Neural progenitor cell (in vitro differentiated cells): ENCODE results near the gene AFMID. TPM values are rescaled to one million over a fixed set of nuclear protein-coding genes. Genes with fewer than 3 reads are reported as not detected.
"Not testable (repeated sequence)": the region's sequence is repeated elsewhere in the genome, so short reads cannot be mapped to it uniquely, and the experiment has no call there.

ENCODE experiments used
- DNase-seq: peaks from one replicate; pipeline ENCODE4 v3.0.0-alpha.2; 2016; ENCODE audit warnings: low spot score
- H2AFZ ChIP-seq: fragments of 200-600 bp; sonication (generic); replicated peaks from 2 replicates; pipeline ENCODE4 v1.6.1; 2016; ENCODE audit warnings: antibody characterized with exemption
- H3F3A ChIP-seq: fragments of 200-600 bp; sonication (generic); 2 replicates; pipeline ENCODE4 v1.6.1; 2016; ENCODE audit warnings: antibody characterized with exemption, low read depth
- H3K27ac ChIP-seq: fragments of 200-600 bp; sonication (generic); 2 replicates; pipeline ENCODE4 v1.5.1; 2016; ENCODE audit warnings: mild to moderate bottlenecking
- H3K27me3 ChIP-seq: fragments of 200-600 bp; sonication (generic); 2 replicates; pipeline ENCODE4 v1.6.1; 2016; ENCODE audit warnings: mild to moderate bottlenecking, moderate library complexity
- H3K36me3 ChIP-seq: fragments of 200-600 bp; sonication (generic); 2 replicates; pipeline ENCODE4 v1.5.1; 2016
- H3K4me1 ChIP-seq: fragments of 200-600 bp; sonication (generic); 2 replicates; pipeline ENCODE4 v1.6.1; 2016; ENCODE audit warnings: mixed run types
- H3K4me2 ChIP-seq: fragments of 200-600 bp; sonication (generic); 2 replicates; pipeline ENCODE4 v1.6.1; 2016
- H3K4me3 ChIP-seq: fragments of 200-600 bp; sonication (generic); 2 replicates; pipeline ENCODE4 v1.5.1; 2016
- H3K79me2 ChIP-seq: fragments of 200-600 bp; sonication (generic); 2 replicates; pipeline ENCODE4 v1.6.1; 2016; ENCODE audit warnings: low read depth
- H3K9ac ChIP-seq: fragments of 200-600 bp; sonication (generic); 2 replicates; pipeline ENCODE4 v1.6.1; 2016
- H3K9me3 ChIP-seq: fragments of 200-600 bp; sonication (generic); 2 replicates; pipeline ENCODE4 v1.5.1; 2016; ENCODE audit warnings: low read depth
- H4K20me1 ChIP-seq: fragments of 200-600 bp; sonication (generic); 2 replicates; pipeline ENCODE4 v1.6.1; 2016; ENCODE audit warnings: low read depth
- H3K27ac Mint-ChIP-seq: 3 replicates; pipeline ENCODE4 v1.8.0; 2021; ENCODE audit warnings: mixed read lengths
- H3K27me3 Mint-ChIP-seq: 2 replicates; pipeline ENCODE4 v1.8.0; 2022; ENCODE audit warnings: low read depth, mild to moderate bottlenecking, inconsistent platforms, moderate library complexity, mixed read lengths; ENCODE audit not compliant: insufficient read depth
- H3K36me3 Mint-ChIP-seq: 3 replicates; pipeline ENCODE4 v1.8.0; 2021; ENCODE audit warnings: mixed read lengths
- H3K4me1 Mint-ChIP-seq: 3 replicates; pipeline ENCODE4 v1.8.0; 2021; ENCODE audit warnings: mixed read lengths
- H3K4me3 Mint-ChIP-seq: 3 replicates; pipeline ENCODE4 v1.8.0; 2021; ENCODE audit warnings: mild to moderate bottlenecking, moderate library complexity, mixed read lengths
- H3K9me3 Mint-ChIP-seq: 3 replicates; pipeline ENCODE4 v1.8.0; 2020; ENCODE audit warnings: mixed read lengths
- EZH2 ChIP-seq: fragments of 200-600 bp; sonication (generic); IDR thresholded peaks from 2 replicates; pipeline ENCODE4 v1.6.1; 2017; ENCODE audit warnings: antibody characterized with exemption, mild to moderate bottlenecking, moderate library complexity
- EZH2phosphoT487 ChIP-seq: fragments of 200-600 bp; sonication (generic); IDR thresholded peaks from 2 replicates; pipeline ENCODE4 v1.6.1; 2017; ENCODE audit warnings: antibody characterized with exemption
- total RNA-seq: library from RNA; depleted of rRNA; stranded (reverse); fragments of >200 nt; gene quantifications from 2 replicates; pipeline ENCODE4 v1.2.3, GENCODE V29; 2015; ENCODE audit warnings: low replicate concordance
- TF ChIP-seq, protein P1 (sequence below): fragments of 200-600 bp; sonication (generic); IDR thresholded peaks from 2 replicates; pipeline ENCODE4 v1.5.1; 2017; ENCODE audit warnings: antibody characterized with exemption, mild to moderate bottlenecking

Gene AFMID
- total RNA-seq, 1 donor from 2014 or later = 76.8 TPM

GRCh38 chr17:78170692-78171590, 16.2 kb upstream of the AFMID start:
- no peak for TF ChIP-seq EZH2
- TF ChIP-seq EZH2phosphoT487 = no peak
- TF ChIP-seq, protein P1, sequence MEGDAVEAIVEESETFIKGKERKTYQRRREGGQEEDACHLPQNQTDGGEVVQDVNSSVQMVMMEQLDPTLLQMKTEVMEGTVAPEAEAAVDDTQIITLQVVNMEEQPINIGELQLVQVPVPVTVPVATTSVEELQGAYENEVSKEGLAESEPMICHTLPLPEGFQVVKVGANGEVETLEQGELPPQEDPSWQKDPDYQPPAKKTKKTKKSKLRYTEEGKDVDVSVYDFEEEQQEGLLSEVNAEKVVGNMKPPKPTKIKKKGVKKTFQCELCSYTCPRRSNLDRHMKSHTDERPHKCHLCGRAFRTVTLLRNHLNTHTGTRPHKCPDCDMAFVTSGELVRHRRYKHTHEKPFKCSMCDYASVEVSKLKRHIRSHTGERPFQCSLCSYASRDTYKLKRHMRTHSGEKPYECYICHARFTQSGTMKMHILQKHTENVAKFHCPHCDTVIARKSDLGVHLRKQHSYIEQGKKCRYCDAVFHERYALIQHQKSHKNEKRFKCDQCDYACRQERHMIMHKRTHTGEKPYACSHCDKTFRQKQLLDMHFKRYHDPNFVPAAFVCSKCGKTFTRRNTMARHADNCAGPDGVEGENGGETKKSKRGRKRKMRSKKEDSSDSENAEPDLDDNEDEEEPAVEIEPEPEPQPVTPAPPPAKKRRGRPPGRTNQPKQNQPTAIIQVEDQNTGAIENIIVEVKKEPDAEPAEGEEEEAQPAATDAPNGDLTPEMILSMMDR = no peak
- DNase-seq = no peak
- H3K4me1 ChIP-seq = peaks cover 9% of the 10 kb centered on the region
- H3K79me2 ChIP-seq = no peaks in the 10 kb centered on the region
- H3K36me3 ChIP-seq = no peaks in the 10 kb centered on the region
- H3K27ac ChIP-seq = no peak overlapping the region
- Mint-ChIP-seq H3K9me3 (no peaks in the 10 kb centered on the region), H3K36me3 (peaks cover 10% of the 10 kb centered on the region), H3K27me3 (peaks cover 12% of the 10 kb centered on the region), H3K4me3 (peak overlapping the region; percentile 75), H3K27ac (no peak overlapping the region), H3K4me1 (peaks cover 15% of the 10 kb centered on the region)
- peaks cover 30% of the 10 kb centered on the region for H4K20me1 ChIP-seq
- no peak overlapping the region for H3K9ac ChIP-seq
- H3K27me3 ChIP-seq = no peaks in the 10 kb centered on the region
- no peak overlapping the region for H2AFZ ChIP-seq
- H3K4me3 ChIP-seq = no peak overlapping the region
- H3K4me2 ChIP-seq = no peak overlapping the region
- H3K9me3 ChIP-seq = no peaks in the 10 kb centered on the region
- H3F3A ChIP-seq = peaks cover 48% of the 10 kb centered on the region

GRCh38 chr17:78171591-78172248, 15.4 kb upstream of the AFMID start:
- not testable (repeated sequence) for H3K9ac ChIP-seq, H3K4me2 ChIP-seq, H3K79me2 ChIP-seq, H3K4me1 ChIP-seq, H3K9me3 Mint-ChIP-seq, H3K36me3 ChIP-seq, H3K27ac Mint-ChIP-seq, H2AFZ ChIP-seq, H3K4me3 ChIP-seq, DNase-seq, H3K9me3 ChIP-seq, H3K27me3 ChIP-seq
- peaks cover 54% of the 10 kb centered on the region for H3F3A ChIP-seq
- Mint-ChIP-seq H3K36me3 (peaks cover 10% of the 10 kb centered on the region), H3K27me3 (peaks cover 14% of the 10 kb centered on the region), H3K4me3 (peak overlapping the region; percentile 41), H3K4me1 (peaks cover 16% of the 10 kb centered on the region)
- H3K27ac ChIP-seq = peak overlapping the region; percentile 46
- peaks cover 37% of the 10 kb centered on the region for H4K20me1 ChIP-seq

DNA sequence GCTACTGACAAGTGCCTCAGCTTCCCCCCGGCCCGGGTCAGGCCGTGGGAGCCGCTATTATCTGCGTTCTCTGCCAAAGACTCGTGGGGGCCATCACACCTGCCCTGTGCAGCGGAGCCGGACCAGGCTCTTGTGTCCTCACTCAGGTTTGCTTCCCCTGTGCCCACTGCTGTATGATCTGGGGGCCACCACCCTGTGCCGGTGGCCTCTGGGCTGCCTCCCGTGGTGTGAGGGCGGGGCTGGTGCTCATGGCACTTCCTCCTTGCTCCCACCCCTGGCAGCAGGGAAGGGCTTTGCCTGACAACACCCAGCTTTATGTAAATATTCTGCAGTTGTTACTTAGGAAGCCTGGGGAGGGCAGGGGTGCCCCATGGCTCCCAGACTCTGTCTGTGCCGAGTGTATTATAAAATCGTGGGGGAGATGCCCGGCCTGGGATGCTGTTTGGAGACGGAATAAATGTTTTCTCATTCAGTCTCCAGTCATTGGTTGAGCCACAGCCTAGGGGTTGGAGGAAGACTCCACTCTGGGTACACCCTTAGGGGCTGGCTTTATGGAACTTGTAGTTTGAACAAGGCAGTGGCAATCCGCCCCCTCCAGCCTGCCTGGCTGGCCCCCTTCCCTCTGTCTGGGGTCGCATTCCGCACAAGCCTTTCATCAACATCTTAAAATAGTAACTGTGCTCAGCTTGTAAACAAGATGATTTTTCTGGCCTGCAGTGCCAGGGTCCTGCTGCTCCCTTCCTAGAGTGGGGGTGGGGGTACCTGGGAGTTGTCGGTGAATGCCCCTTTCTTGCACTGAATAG, 14.7 kb upstream of the AFMID start:
- Mint-ChIP-seq H3K9me3 (no peaks in the 10 kb centered on the region), H3K4me3 (no peak overlapping the region), H3K4me1 (peaks cover 16% of the 10 kb centered on the region), H3K27ac (no peak overlapping the region), H3K27me3 (peaks cover 14% of the 10 kb centered on the region), H3K36me3 (peaks cover 10% of the 10 kb centered on the region)
- Histone ChIP-seq H4K20me1 (peaks cover 38% of the 10 kb centered on the region), H3F3A (peaks cover 60% of the 10 kb centered on the region), H3K9ac (no peak overlapping the region), H3K27me3 (no peaks in the 10 kb centered on the region), H3K79me2 (no peaks in the 10 kb centered on the region), H3K4me3 (no peak overlapping the region), H3K27ac (peak overlapping the region; percentile 46), H3K4me1 (peaks cover 9% of the 10 kb centered on the region), H3K36me3 (no peaks in the 10 kb centered on the region), H2AFZ (no peak overlapping the region), H3K4me2 (no peak overlapping the region), H3K9me3 (no peaks in the 10 kb centered on the region)
- DNase-seq = no peak
- TF ChIP-seq, protein P1 = no peak
- no peak for TF ChIP-seq EZH2
